IMR-90 (cell line): Measurements from ENCODE around the gene FOXQ1. TPM values are rescaled to one million over a fixed set of nuclear protein-coding genes. Genes with fewer than 3 reads are reported as not detected.

Experiments
- ATAC-seq: fragments of 200-7000 bp; cut with Tn5 transposase; 2 replicates; pipeline ENCODE4 v1.9.1; 2020; ENCODE audit warnings: low read depth, mild to moderate bottlenecking, moderate library complexity
- BruUV-seq: library from RNA; stranded (reverse); fragments of 400-500 nt; replicated peaks from 2 replicates; lab custom pipeline; 2021; lab: Mats Ljungman, UMichigan
- CTCF ChIA-PET: fragments of 300-600 bp; formaldehyde crosslinking; extraction: SDS; loops from one replicate; lab custom pipeline; 2021; ENCODE audit warnings: antibody characterized with exemption; lab: Yijun Ruan, JAX
- POLR2A ChIA-PET: fragments of 300-600 bp; sonication (Branson Sonifier 250); formaldehyde crosslinking; loops from one replicate; lab custom pipeline; 2022; ENCODE audit warnings: antibody characterized with exemption; ENCODE audit not compliant: unreplicated experiment; lab: Charles Lee
- DNase-seq: peaks from one replicate; pipeline ENCODE4 v3.0.0; 2013
- H2AFZ ChIP-seq: replicated peaks from 2 replicates; pipeline ENCODE3; 2013; ENCODE audit warnings: low read length, mild to moderate bottlenecking; ENCODE audit not compliant: poor library complexity
- H2AK5ac ChIP-seq: 2 replicates; pipeline ENCODE4 v1.6.1; 2013; ENCODE audit warnings: low read depth, low read length, inconsistent platforms
- H2AK9ac ChIP-seq: replicated peaks from 2 replicates; pipeline ENCODE3; 2013; ENCODE audit warnings: mild to moderate bottlenecking, low read depth, low read length, moderate library complexity; ENCODE audit not compliant: poor library complexity
- H2BK120ac ChIP-seq: 2 replicates; pipeline ENCODE4 v1.6.1; 2013; ENCODE audit warnings: low read depth, low read length, inconsistent platforms
- H2BK15ac ChIP-seq: 3 replicates; pipeline ENCODE4 v1.6.1; 2013; ENCODE audit warnings: low read depth, low read length, inconsistent platforms
- H2BK20ac ChIP-seq: 2 replicates; pipeline ENCODE4 v1.6.1; 2013; ENCODE audit warnings: low read depth, mild to moderate bottlenecking, inconsistent platforms, low read length, moderate library complexity
- H2BK5ac ChIP-seq: 2 replicates; pipeline ENCODE4 v1.6.1; 2013; ENCODE audit warnings: mild to moderate bottlenecking, low read depth, low read length, inconsistent platforms; ENCODE audit not compliant: poor library complexity, severe bottlenecking
- H3K14ac ChIP-seq: replicated peaks from 2 replicates; pipeline ENCODE4 v1.6.1; 2013; ENCODE audit warnings: low read depth, low read length, inconsistent platforms
- H3K18ac ChIP-seq: 2 replicates; pipeline ENCODE4 v1.6.1; 2013; ENCODE audit warnings: low read depth, low read length, control low read depth
- H3K23ac ChIP-seq: 2 replicates; pipeline ENCODE4 v1.6.1; 2013; ENCODE audit warnings: low read depth, low read length, inconsistent platforms
- H3K27ac ChIP-seq: 2 replicates; pipeline ENCODE4 v1.5.1; 2013; ENCODE audit warnings: mild to moderate bottlenecking, control low read depth, low read length; ENCODE audit not compliant: insufficient read depth
- H3K27me3 ChIP-seq: 2 replicates; pipeline ENCODE4 v1.6.1; 2013; ENCODE audit warnings: low read length; ENCODE audit not compliant: control insufficient read depth, insufficient read depth
- H3K36me3 ChIP-seq: 2 replicates; pipeline ENCODE4 v1.6.1; 2013; ENCODE audit warnings: low read length, mixed read lengths; ENCODE audit not compliant: control insufficient read depth, insufficient read depth
- H3K4ac ChIP-seq: 2 replicates; pipeline ENCODE4 v1.6.1; 2013; ENCODE audit warnings: low read depth, low read length, inconsistent platforms
- H3K4me1 ChIP-seq: 2 replicates; pipeline ENCODE4 v1.6.1; 2013; ENCODE audit warnings: low read length, mixed read lengths; ENCODE audit not compliant: control insufficient read depth, insufficient read depth
- H3K4me2 ChIP-seq: 2 replicates; pipeline ENCODE4 v1.6.1; 2013; ENCODE audit warnings: low read depth, mild to moderate bottlenecking, control low read depth, low read length, moderate library complexity
- H3K4me3 ChIP-seq: 2 replicates; pipeline ENCODE4 v1.5.1; 2013; ENCODE audit warnings: low read depth, mild to moderate bottlenecking, control low read depth, low read length, moderate library complexity; ENCODE audit not compliant: insufficient read depth
- H3K56ac ChIP-seq: 2 replicates; pipeline ENCODE4 v1.6.1; 2013; ENCODE audit warnings: low read length, inconsistent platforms; ENCODE audit not compliant: insufficient read depth; ENCODE audit errors: extremely low read depth
- H3K79me1 ChIP-seq, 2 experiments: 2 replicates each; pipeline ENCODE4 v1.6.1; 2013; ENCODE audit warnings: low read length in 2 of 2, inconsistent platforms in 1 of 2, low read depth in 1 of 2
- H3K9ac ChIP-seq: 2 replicates; pipeline ENCODE4 v1.6.1; 2013; ENCODE audit warnings: low read depth, low read length, control low read depth
- H3K9me1 ChIP-seq: 2 replicates; pipeline ENCODE4 v1.6.1; 2013; ENCODE audit warnings: low read length, inconsistent platforms; ENCODE audit not compliant: insufficient read depth
- H3K9me3 ChIP-seq: 2 replicates; pipeline ENCODE4 v1.6.1; 2013; ENCODE audit warnings: low read length; ENCODE audit not compliant: control insufficient read depth, insufficient read depth
- H4K20me1 ChIP-seq: 2 replicates; pipeline ENCODE4 v1.6.1; 2013; ENCODE audit warnings: low read length, inconsistent platforms; ENCODE audit not compliant: insufficient read depth
- H4K5ac ChIP-seq: 2 replicates; pipeline ENCODE4 v1.6.1; 2013; ENCODE audit warnings: mild to moderate bottlenecking, low read depth, low read length, control low read depth
- H4K8ac ChIP-seq, 2 experiments: 2 replicates each; pipeline ENCODE4 v1.6.1; 2013; ENCODE audit warnings: low read depth in 2 of 2, low read length in 2 of 2, control low read depth in 1 of 2, inconsistent platforms in 1 of 2
- H4K91ac ChIP-seq: 2 replicates; pipeline ENCODE4 v1.6.1; 2013; ENCODE audit warnings: low read depth, low read length, inconsistent platforms; ENCODE audit not compliant: insufficient read depth
- ELK1 ChIP-seq: fragments of 150-350 bp; IDR thresholded peaks from 2 replicates; pipeline ENCODE4 v1.6.1; 2016; ENCODE audit warnings: low read depth, mild to moderate bottlenecking, low read length, moderate library complexity, borderline replicate concordance
- MAZ ChIP-seq: IDR thresholded peaks from 2 replicates; pipeline ENCODE4 v1.6.1; 2012; ENCODE audit warnings: low read depth, mild to moderate bottlenecking, low read length, improper control_type of control experiment, moderate library complexity, borderline replicate concordance
- RFX5 ChIP-seq: IDR thresholded peaks from 2 replicates; pipeline ENCODE4 v1.8.0; 2012; ENCODE audit warnings: low read depth, mild to moderate bottlenecking, low read length, moderate library complexity
- WGBS, 2 experiments: methylation state at CpG; one replicate each; pipeline versions ENCODE4 v1.1.5 to v1.1.7; 2013; ENCODE audit warnings: missing lambda C conversion rate in 2 of 2; ENCODE audit not compliant: insufficient read length in 1 of 2; ENCODE audit errors: extremely low coverage in 2 of 2; 5-methylcytosine and 5-hydroxymethylcytosine counted together
- dilution Hi-C: fragments of 300-500 bp; cut with HindIII; formaldehyde crosslinking; loops from one replicate; pipeline ENCODE4 v1.14.3; 2018; ENCODE audit warnings: low sequenced_read_pairs; ENCODE audit not compliant: unreplicated experiment
- in situ Hi-C: fragments of 300-500 bp; cut with MboI; formaldehyde crosslinking; loops from 3 replicates; pipeline ENCODE4 v1.14.3; 2019; ENCODE audit warnings: low sequenced_read_pairs, inconsistent platforms, mixed read lengths
- intact Hi-C: fragments of 100-400 bp; cut with micrococcal nuclease; formaldehyde crosslinking; loops from 2 replicates; pipeline ENCODE4 v1.10.0; 2022
- polyA plus RNA-seq, 3 experiments: library from polyadenylated mRNA; depleted of rRNA; stranded (reverse); fragments of >200 nt; gene quantifications; 2 replicates each; pipeline ENCODE4 v1.2.3, GENCODE V29; 2012; ENCODE audit warnings: low replicate concordance in 1 of 3
- total RNA-seq: library from RNA; depleted of rRNA; stranded (reverse); fragments of >200 nt; gene quantifications from 2 replicates; pipeline ENCODE4 v1.2.3, GENCODE V29; 2012
- TF ChIP-seq, protein P1 (sequence below): fragments of 150-350 bp; IDR thresholded peaks from 2 replicates; pipeline ENCODE4 v1.6.1; 2017; ENCODE audit warnings: mild to moderate bottlenecking, antibody characterized with exemption, low read length, low read depth

FOXQ1 gene
- total and polyA plus RNA-seq, 2 of the 4 experiments (the other 2 are of a cell fraction) = not detected

DNA sequence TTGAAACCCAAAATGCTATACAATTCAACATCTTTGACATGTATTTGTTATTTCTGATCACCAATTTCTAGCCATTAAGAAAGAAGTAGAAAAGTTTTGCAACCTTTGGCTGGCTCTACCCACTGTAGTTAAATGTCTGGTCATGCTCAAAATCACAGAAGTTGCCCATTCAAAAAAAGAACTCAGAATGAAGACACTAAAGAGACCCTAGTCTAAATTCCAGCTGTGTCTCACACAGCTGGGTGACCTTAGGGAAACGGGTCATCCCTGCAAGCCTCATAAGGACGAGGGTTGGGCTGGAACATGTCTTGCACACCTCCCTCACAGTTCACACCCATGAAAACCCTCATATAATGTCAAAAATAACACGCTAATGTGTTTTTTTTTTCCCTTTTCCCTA is 10.3 kb downstream of the FOXQ1 start:
- ATAC-seq (no peak), DNase-seq (no peak)
- no peaks in the 10 kb centered on the region for H3K9me3 ChIP-seq
- BruUV-seq = no TSS peak
- no peak overlapping the region for H4K91ac ChIP-seq
- H3K79me1 ChIP-seq = no peaks in the 10 kb centered on the region
- no peak overlapping the region for H2BK5ac ChIP-seq
- TF ChIP-seq, protein P1, sequence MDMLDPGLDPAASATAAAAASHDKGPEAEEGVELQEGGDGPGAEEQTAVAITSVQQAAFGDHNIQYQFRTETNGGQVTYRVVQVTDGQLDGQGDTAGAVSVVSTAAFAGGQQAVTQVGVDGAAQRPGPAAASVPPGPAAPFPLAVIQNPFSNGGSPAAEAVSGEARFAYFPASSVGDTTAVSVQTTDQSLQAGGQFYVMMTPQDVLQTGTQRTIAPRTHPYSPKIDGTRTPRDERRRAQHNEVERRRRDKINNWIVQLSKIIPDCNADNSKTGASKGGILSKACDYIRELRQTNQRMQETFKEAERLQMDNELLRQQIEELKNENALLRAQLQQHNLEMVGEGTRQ = no peak
- no peak for TF ChIP-seq ELK1
- no peak for TF ChIP-seq RFX5
- no peak for TF ChIP-seq MAZ
- peaks cover 26% of the 10 kb centered on the region for H3K4me1 ChIP-seq
- H4K20me1 ChIP-seq = no peaks in the 10 kb centered on the region
- H3K4me2 ChIP-seq = no peak overlapping the region
- H3K56ac ChIP-seq = no peak overlapping the region
- no peak overlapping the region; the same call in 1 of the 2 replicates for H2BK120ac ChIP-seq
- H3K9me1 ChIP-seq = peaks cover 14% of the 10 kb centered on the region
- no peak overlapping the region for H3K27ac ChIP-seq
- no peak overlapping the region for H2BK20ac ChIP-seq
- dilution Hi-C loops (no loop called here), intact Hi-C loops (no loop called here), in situ Hi-C loops (no loop called here)
- no peak overlapping the region for H2AFZ ChIP-seq
- H3K36me3 ChIP-seq = no peaks in the 10 kb centered on the region
- WGBS, 2 experiments = 37% methylated on average over 2 of the region's 3 CpGs; no CpG with 5 or more reads in 1 of the 2 experiments
- no peak overlapping the region for H3K4me3 ChIP-seq
- no peaks in the 10 kb centered on the region for H3K27me3 ChIP-seq
- H4K5ac ChIP-seq = no peak overlapping the region; the same call in 1 of the 2 replicates
- POLR2A ChIA-PET = no interaction called here
- H2BK15ac ChIP-seq = no peak overlapping the region
- no peak overlapping the region for H2AK5ac ChIP-seq
- CTCF ChIA-PET = no interaction called here
- no peak overlapping the region for H4K8ac ChIP-seq
- H3K4ac ChIP-seq = no peak overlapping the region
- H2AK9ac ChIP-seq = no peak overlapping the region
- H3K14ac ChIP-seq = no peak overlapping the region
- H3K9ac ChIP-seq = no peak overlapping the region
- no peak overlapping the region; the same call in 1 of the 2 replicates for H3K18ac ChIP-seq
- H3K23ac ChIP-seq = no peak overlapping the region
